Astrocyte of the spinal cord (primary cell): Measurements from ENCODE around the gene SCARF2.

Experiments
- DNase-seq: peaks from one replicate; pipeline ENCODE4 v3.0.0; 2011; ENCODE audit warnings: low read depth, low spot score
- H3K4me3 ChIP-seq: 2 replicates; pipeline ENCODE4 v1.5.1; 2011; ENCODE audit warnings: low read depth, mild to moderate bottlenecking, low read length, moderate library complexity
- CTCF ChIP-seq: IDR thresholded peaks from 2 replicates; pipeline ENCODE4 v1.5.1; 2012; ENCODE audit warnings: low read depth, mild to moderate bottlenecking, low read length, inconsistent platforms
- in situ Hi-C: cut with HindIII; loops from 2 replicates; pipeline ENCODE4 v1.10.0; 2017; ENCODE audit warnings: low sequenced_read_pairs

SCARF2 gene

GRCh38 chr22:20424932-20425565, 12.6 kb downstream of the SCARF2 start:
- no peak for TF ChIP-seq CTCF
- peak; percentile 67 for DNase-seq
- in situ Hi-C loops: no loop called here
- H3K4me3 ChIP-seq: no peak overlapping the region

GRCh38 chr22:20424568-20424931, 13.1 kb downstream of the SCARF2 start:
- H3K4me3 ChIP-seq: no peak overlapping the region
- TF ChIP-seq CTCF: no peak
- in situ Hi-C loops: no loop called here

GRCh38 chr22:20423906-20424551, 13.6 kb downstream of the SCARF2 start:
- no peak for DNase-seq
- H3K4me3 ChIP-seq: no peak overlapping the region
- in situ Hi-C loops: no loop called here
- TF ChIP-seq CTCF: no peak

More at GRCh38 chr22:20424568-20424931, 13.1 kb downstream of the SCARF2 start:
- DNase-seq: no peak

- in situ Hi-C loops: no loop called here
- no peak for DNase-seq
- TF ChIP-seq CTCF: no peak
- H3K4me3 ChIP-seq: no peak overlapping the region
These were observed 14.4 kb downstream of the SCARF2 start for GRCh38 chr22:20423008-20423905.

- in situ Hi-C loops: no loop called here
- no peak overlapping the region for H3K4me3 ChIP-seq
- no peak for TF ChIP-seq CTCF
- DNase-seq: peak; percentile 67
These were observed 15.2 kb downstream of the SCARF2 start for GRCh38 chr22:20422271-20423007.

- in situ Hi-C loops: no loop called here
- no peak overlapping the region for H3K4me3 ChIP-seq
- no peak for TF ChIP-seq CTCF
- DNase-seq: no peak
These were observed 16.1 kb downstream of the SCARF2 start for GRCh38 chr22:20421507-20421874.
